Measurements from ENCODE around the gene TMEFF2.

Gene TMEFF2

DNA sequence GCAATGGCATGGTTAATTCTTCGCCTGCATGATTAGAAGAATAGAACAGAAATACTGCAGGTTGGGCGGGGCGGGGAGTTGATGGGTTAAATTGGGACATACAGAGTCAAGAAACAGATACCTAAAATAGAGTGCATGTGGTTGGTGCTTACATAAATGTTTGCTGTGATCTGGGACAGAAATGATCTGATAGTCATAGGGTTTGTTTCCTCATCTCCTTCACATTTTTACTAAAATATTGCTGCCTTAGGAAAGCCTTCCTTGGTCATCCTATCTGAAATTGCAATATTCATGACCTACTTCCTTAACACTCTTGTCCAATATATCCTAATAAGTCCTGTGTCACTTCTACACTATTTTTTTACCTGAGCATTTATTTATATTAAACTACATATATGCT lies 163.9 kb downstream of the TMEFF2 start:
- TF ChIP-seq, protein P1, sequence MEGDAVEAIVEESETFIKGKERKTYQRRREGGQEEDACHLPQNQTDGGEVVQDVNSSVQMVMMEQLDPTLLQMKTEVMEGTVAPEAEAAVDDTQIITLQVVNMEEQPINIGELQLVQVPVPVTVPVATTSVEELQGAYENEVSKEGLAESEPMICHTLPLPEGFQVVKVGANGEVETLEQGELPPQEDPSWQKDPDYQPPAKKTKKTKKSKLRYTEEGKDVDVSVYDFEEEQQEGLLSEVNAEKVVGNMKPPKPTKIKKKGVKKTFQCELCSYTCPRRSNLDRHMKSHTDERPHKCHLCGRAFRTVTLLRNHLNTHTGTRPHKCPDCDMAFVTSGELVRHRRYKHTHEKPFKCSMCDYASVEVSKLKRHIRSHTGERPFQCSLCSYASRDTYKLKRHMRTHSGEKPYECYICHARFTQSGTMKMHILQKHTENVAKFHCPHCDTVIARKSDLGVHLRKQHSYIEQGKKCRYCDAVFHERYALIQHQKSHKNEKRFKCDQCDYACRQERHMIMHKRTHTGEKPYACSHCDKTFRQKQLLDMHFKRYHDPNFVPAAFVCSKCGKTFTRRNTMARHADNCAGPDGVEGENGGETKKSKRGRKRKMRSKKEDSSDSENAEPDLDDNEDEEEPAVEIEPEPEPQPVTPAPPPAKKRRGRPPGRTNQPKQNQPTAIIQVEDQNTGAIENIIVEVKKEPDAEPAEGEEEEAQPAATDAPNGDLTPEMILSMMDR (conservative IDR thresholded peaks at IDR 0.05; ENCODE audit: control insufficient read depth, insufficient read depth, low read depth, low read length), result no peak
- no peak for DNase-seq (ENCODE audit: low read depth)
- H3K4me3 ChIP-seq (ENCODE audit: control insufficient read depth, low read depth, low read length), result no peak overlapping the region

DNA sequence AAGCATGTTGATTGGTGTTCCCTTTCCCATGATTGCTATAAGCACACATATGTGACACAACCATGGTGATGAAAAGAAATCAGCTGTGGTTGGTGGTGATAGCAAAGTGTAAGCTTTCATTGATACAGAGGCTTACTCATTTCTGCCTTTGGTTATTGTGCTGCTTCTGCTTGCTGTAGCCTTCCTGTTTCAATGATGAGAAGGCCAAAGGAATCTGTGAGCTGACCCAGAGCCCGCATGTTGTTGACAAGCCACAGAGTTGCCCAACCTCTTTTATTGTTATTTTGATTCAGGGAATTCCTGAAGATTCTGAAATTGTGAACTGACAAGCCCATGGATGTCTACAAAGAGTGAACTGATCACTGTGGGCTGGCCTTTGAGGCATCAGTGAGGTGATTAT lies 164.4 kb downstream of the TMEFF2 start:
- no peak overlapping the region for H3K4me3 ChIP-seq (ENCODE audit: control insufficient read depth, low read depth, low read length)
- peak; percentile 42 for DNase-seq (ENCODE audit: low read depth)
- TF ChIP-seq, protein P1 (conservative IDR thresholded peaks at IDR 0.05; ENCODE audit: control insufficient read depth, insufficient read depth, low read depth, low read length), result no peak

DNA sequence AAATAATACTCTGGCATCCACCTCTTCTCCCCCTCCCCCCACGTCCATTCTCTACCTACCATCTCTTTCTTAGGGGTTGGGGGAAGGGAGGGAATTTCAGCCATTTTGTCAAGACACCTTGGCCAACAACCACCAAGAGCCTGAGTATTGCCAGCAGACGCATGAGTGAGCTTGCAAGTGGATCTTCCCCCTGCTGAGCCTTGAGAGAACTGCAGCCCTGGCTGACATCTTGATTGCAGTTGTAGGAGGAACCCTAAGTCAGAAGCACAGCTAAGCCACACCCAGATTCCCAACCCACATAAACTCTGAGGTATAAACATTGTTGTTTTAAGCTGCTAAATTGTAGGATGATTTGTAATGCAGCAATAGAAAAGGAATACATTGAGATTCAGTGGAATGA lies 165.6 kb downstream of the TMEFF2 start:
- no peak overlapping the region for H3K4me3 ChIP-seq (ENCODE audit: control insufficient read depth, low read depth, low read length)
- TF ChIP-seq, protein P1 (conservative IDR thresholded peaks at IDR 0.05; ENCODE audit: control insufficient read depth, insufficient read depth, low read depth, low read length), result peak; percentile 39
- DNase-seq (ENCODE audit: low read depth), result peak; percentile 46

DNA sequence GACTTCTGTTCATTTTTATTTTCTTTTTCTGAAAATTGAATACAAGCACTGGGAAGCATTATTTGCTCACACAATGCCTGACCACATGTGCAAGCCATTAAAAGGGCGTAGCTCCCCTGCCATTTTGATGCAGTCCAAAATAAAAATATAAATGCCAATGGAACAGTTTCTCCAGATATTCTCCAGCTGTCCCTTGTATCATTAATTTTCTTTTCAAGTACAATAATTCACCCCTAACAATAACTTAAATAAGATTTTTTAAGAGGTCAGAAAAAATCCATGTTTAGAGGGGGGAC lies 168.0 kb downstream of the TMEFF2 start:
- TF ChIP-seq, protein P1 (conservative IDR thresholded peaks at IDR 0.05; ENCODE audit: control insufficient read depth, insufficient read depth, low read depth, low read length), result no peak
- H3K4me3 ChIP-seq (ENCODE audit: control insufficient read depth, low read depth, low read length), result no peak overlapping the region
- DNase-seq (ENCODE audit: low read depth), result no peak

DNA sequence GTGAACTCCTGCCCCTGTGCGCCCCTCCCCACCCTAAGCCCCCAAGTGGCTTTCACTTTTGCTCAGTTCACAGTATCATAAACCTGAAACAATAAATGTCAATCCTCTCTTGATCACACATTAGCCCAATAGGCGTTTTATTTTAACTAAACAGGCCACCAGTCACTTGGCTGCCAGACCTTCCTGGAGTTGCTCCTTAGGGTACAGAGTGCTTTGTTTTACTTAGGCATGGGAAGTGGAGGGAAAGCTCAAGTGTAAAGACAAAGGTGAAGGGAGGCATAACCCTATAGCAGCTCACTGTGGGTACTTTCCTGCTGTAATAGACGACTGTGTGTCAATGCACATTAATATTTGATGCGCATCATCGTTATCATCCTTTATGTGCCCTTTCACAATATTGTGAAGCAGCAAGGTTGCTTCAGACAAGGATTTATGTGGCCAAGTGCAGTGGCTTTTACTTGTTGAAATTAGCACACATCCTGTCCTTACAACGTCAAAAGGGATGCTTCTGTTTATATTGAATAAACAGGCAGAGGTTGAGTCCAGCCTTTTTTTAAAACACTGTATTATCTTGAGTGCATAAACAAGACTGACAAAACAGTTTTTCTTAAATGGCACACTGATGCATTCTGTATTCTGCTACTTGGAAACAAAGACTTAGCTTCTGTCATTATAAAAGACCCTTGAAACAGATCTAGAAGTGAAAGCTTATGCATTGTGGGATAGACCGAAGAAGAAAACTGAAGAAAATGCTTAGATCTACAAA lies 168.5 kb downstream of the TMEFF2 start:
- no peak overlapping the region for H3K4me3 ChIP-seq (ENCODE audit: control insufficient read depth, low read depth, low read length)
- TF ChIP-seq, protein P1 (conservative IDR thresholded peaks at IDR 0.05; ENCODE audit: control insufficient read depth, insufficient read depth, low read depth, low read length), result no peak
- DNase-seq (ENCODE audit: low read depth), result peak; percentile 31

DNA sequence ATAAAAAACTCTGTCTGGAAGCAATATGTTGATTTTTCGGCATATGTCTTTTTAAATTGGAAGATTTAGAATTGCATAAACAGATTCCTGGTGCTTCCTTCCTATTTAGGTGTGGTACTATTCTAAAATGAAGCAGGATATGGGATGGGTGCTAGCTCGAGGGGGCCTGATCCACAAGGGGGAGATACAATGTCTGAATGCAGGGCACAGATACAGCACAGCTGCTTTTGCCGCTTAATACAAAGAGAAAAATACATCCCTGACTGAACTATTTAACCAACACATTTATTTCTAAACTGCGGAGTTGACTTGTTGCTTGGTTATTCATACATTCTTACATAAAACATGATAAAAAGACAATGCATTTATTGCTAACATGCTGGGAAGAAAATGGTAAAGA lies 169.1 kb downstream of the TMEFF2 start:
- TF ChIP-seq, protein P1 (conservative IDR thresholded peaks at IDR 0.05; ENCODE audit: control insufficient read depth, insufficient read depth, low read depth, low read length), result no peak
- DNase-seq (ENCODE audit: low read depth), result no peak
- H3K4me3 ChIP-seq (ENCODE audit: control insufficient read depth, low read depth, low read length), result no peak overlapping the region

DNA sequence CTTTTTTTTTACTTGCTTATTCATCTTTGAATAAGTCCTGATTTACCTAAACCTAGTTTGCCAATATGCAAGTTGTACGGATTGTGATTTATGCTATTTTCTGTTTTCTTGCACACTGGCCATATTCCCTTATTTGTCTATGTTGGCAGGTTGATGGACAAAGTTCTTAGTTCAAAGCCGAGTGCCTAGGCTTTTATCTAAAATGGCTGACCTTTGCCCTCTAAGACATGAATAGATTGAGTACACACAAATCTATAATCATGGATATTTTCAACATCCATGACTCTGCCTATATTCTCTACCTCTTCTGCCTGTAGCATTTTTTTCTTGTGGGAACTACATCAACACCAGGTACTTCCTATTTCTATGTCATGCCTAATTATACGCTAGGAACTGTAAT lies 171.7 kb downstream of the TMEFF2 start:
- TF ChIP-seq, protein P1 (conservative IDR thresholded peaks at IDR 0.05; ENCODE audit: control insufficient read depth, insufficient read depth, low read depth, low read length), result no peak
- no peak for DNase-seq (ENCODE audit: low read depth)
- no peak overlapping the region for H3K4me3 ChIP-seq (ENCODE audit: control insufficient read depth, low read depth, low read length)
